ENCODE measurements around the gene NR6A1. TPM values are rescaled to one million over a fixed set of nuclear protein-coding genes. Genes with fewer than 3 reads are reported as not detected.

NR6A1 gene
- total RNA-seq, 2 experiments from 2014 or later = 0.74 to 1.1 TPM

GRCh38 chr9:124696101-124696500 is 75.0 kb downstream of the NR6A1 start:
- H3K27me3 Mint-ChIP-seq = no peaks in the 10 kb centered on the region
- intact Hi-C loops (cut with micrococcal nuclease) = no loop called here
- TF ChIP-seq CTCF (IDR thresholded peaks at IDR 0.05) = no peak
- ChIA-PET CTCF (no interaction called here), POLR2A (no interaction called here)
- no peak overlapping the region for H3K4me3 Mint-ChIP-seq
- H3K36me3 Mint-ChIP-seq (ENCODE audit: low read depth) = no peaks in the 10 kb centered on the region
- ATAC-seq = no peak
- no peaks in the 10 kb centered on the region for H3K9me3 Mint-ChIP-seq
- H3K27ac Mint-ChIP-seq = no peak overlapping the region
- H3K4me1 Mint-ChIP-seq (ENCODE audit: low read depth) = no peaks in the 10 kb centered on the region
- no peak for DNase-seq

GRCh38 chr9:124695280-124695890 is 75.7 kb downstream of the NR6A1 start:
- Mint-ChIP-seq H3K27ac (no peak overlapping the region), H3K4me1 (ENCODE audit: low read depth) (no peaks in the 10 kb centered on the region), H3K36me3 (ENCODE audit: low read depth) (no peaks in the 10 kb centered on the region), H3K4me3 (no peak overlapping the region), H3K9me3 (no peaks in the 10 kb centered on the region), H3K27me3 (no peaks in the 10 kb centered on the region)
- intact Hi-C loops (cut with micrococcal nuclease) = no loop called here
- no peak for TF ChIP-seq CTCF (IDR thresholded peaks at IDR 0.05)
- CTCF ChIA-PET = no interaction called here
- POLR2A ChIA-PET = no interaction called here
- ATAC-seq = no peak
- DNase-seq = no peak

- Mint-ChIP-seq H3K9me3 (no peaks in the 10 kb centered on the region), H3K36me3 (ENCODE audit: low read depth) (no peaks in the 10 kb centered on the region), H3K27me3 (no peaks in the 10 kb centered on the region), H3K4me1 (ENCODE audit: low read depth) (no peaks in the 10 kb centered on the region), H3K4me3 (no peak overlapping the region), H3K27ac (no peak overlapping the region)
- TF ChIP-seq CTCF (IDR thresholded peaks at IDR 0.05) = no peak
- intact Hi-C loops (cut with micrococcal nuclease) = no loop called here
- DNase-seq (no peak), ATAC-seq (no peak)
- CTCF ChIA-PET = interaction anchor here (1.0 kb wide), 1 partner anchor 77 kb away, joined by 5 read pairs; no protein-coding TSS in a partner anchor
- POLR2A ChIA-PET = no interaction called here
Measured at GRCh38 chr9:124694414-124695279, 76.5 kb downstream of the NR6A1 start.

GRCh38 chr9:124693403-124693802 is 77.7 kb downstream of the NR6A1 start:
- DNase-seq (no peak), ATAC-seq (no peak)
- ChIA-PET POLR2A (no interaction called here), CTCF (interaction anchor here (1.8 kb wide), 1 partner anchor 18 kb away, joined by 8 read pairs; no protein-coding TSS in a partner anchor)
- TF ChIP-seq CTCF (IDR thresholded peaks at IDR 0.05) = no peak
- no peaks in the 10 kb centered on the region for H3K36me3 Mint-ChIP-seq (ENCODE audit: low read depth)
- intact Hi-C loops (cut with micrococcal nuclease) = no loop called here
- H3K9me3 Mint-ChIP-seq = no peaks in the 10 kb centered on the region
- no peak overlapping the region for H3K4me3 Mint-ChIP-seq
- H3K4me1 Mint-ChIP-seq (ENCODE audit: low read depth) = no peaks in the 10 kb centered on the region
- no peaks in the 10 kb centered on the region for H3K27me3 Mint-ChIP-seq
- no peak overlapping the region for H3K27ac Mint-ChIP-seq
